Measurements from ENCODE around the gene KRTAP10-8.

DNA sequence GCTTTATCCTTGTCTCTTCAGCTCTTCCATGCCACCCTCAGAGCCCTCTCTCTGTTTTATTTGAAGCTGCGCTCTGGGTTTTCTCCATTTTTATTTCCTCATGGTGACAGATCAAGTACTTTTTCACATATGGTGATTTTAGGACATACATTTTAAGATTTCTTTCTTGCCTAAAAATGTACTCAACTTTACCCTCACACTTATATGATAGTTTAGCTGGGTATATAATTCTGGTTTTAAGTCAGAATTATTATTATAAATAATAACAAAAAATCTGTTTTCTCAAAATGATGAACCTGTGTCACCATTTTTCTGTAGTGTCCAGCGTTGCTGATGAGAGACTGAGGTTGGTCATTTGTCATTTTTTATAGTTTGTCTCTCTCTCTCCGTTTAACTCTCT is 30.7 kb upstream of the KRTAP10-8 start:
- TF ChIP-seq, protein P1, sequence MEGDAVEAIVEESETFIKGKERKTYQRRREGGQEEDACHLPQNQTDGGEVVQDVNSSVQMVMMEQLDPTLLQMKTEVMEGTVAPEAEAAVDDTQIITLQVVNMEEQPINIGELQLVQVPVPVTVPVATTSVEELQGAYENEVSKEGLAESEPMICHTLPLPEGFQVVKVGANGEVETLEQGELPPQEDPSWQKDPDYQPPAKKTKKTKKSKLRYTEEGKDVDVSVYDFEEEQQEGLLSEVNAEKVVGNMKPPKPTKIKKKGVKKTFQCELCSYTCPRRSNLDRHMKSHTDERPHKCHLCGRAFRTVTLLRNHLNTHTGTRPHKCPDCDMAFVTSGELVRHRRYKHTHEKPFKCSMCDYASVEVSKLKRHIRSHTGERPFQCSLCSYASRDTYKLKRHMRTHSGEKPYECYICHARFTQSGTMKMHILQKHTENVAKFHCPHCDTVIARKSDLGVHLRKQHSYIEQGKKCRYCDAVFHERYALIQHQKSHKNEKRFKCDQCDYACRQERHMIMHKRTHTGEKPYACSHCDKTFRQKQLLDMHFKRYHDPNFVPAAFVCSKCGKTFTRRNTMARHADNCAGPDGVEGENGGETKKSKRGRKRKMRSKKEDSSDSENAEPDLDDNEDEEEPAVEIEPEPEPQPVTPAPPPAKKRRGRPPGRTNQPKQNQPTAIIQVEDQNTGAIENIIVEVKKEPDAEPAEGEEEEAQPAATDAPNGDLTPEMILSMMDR (IDR thresholded peaks at IDR 0.05), result no peak
- no peak for TF ChIP-seq POLR2A (IDR thresholded peaks at IDR 0.05)
